ACC112 (cell line): Measurements from ENCODE around the gene PAK6.

Experiments
- H2AFZ ChIP-seq: fragments of 200-600 bp; sonication (generic); one replicate; pipeline ENCODE4 v1.6.0; 2017; ENCODE audit warnings: antibody characterized with exemption, low read length; ENCODE audit not compliant: unreplicated experiment
- H3K27ac ChIP-seq: fragments of 200-600 bp; sonication (generic); 2 replicates; pipeline ENCODE4 v1.5.1; 2014; ENCODE audit warnings: low read depth, mild to moderate bottlenecking, antibody characterized with exemption, low read length, moderate library complexity
- H3K27me3 ChIP-seq: fragments of 200-600 bp; sonication (generic); 2 replicates; pipeline ENCODE4 v1.6.1; 2014; ENCODE audit warnings: mild to moderate bottlenecking, antibody characterized with exemption, low read length, moderate library complexity, mixed read lengths; ENCODE audit not compliant: insufficient read depth
- H3K36me3 ChIP-seq: fragments of 200-600 bp; sonication (generic); 2 replicates; pipeline ENCODE4 v1.6.1; 2016; ENCODE audit warnings: mild to moderate bottlenecking, antibody characterized with exemption, low read length, moderate library complexity, mixed read lengths; ENCODE audit not compliant: insufficient read depth
- H3K4me1 ChIP-seq: fragments of 200-600 bp; sonication (generic); one replicate; pipeline ENCODE4 v1.6.1; 2016; ENCODE audit warnings: low read length, mixed read lengths; ENCODE audit not compliant: insufficient read depth, unreplicated experiment, control insufficient read depth
- H3K4me3 ChIP-seq: fragments of 200-600 bp; sonication (generic); 2 replicates; pipeline ENCODE4 v1.5.1; 2014; ENCODE audit warnings: mild to moderate bottlenecking, low read depth, low read length
- H3K79me2 ChIP-seq: fragments of 200-600 bp; sonication (generic); one replicate; pipeline ENCODE4 v1.6.0; 2016; ENCODE audit warnings: low read length; ENCODE audit not compliant: control insufficient read depth, unreplicated experiment, insufficient read depth

PAK6 gene

DNA sequence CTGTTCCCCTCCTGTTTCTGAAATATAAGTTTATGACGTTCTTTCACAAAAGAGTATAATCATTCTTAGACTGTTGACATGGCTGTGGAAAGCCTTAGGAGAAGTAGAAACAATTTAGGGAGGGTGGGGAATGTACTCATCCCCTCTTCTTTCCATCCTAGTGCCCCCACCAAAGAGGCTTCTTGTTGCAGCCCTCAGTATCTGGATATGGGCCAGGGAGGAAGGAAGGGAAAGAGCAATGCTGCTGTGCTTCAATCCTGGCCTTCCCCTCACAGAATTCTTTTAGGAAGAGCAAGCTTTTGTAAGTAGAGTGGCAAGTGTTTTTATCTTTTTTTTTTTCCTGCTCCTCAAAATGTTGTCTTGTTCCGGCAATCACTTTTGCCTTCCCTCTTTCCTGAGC, 86.3 kb downstream of the PAK6 start:
- H3K4me3 ChIP-seq, result peak overlapping the region; percentile 88
- 0 out of 2 replicates have a peak, but pooled peaks cover 6% of the 10 kb centered on the region for H3K36me3 ChIP-seq
- no peaks in the 10 kb centered on the region for H3K27me3 ChIP-seq
- peaks cover 45% of the 10 kb centered on the region for H3K4me1 ChIP-seq
- no peak overlapping the region for H3K27ac ChIP-seq
- no peak overlapping the region for H2AFZ ChIP-seq
- peaks cover 21% of the 10 kb centered on the region for H3K79me2 ChIP-seq

DNA sequence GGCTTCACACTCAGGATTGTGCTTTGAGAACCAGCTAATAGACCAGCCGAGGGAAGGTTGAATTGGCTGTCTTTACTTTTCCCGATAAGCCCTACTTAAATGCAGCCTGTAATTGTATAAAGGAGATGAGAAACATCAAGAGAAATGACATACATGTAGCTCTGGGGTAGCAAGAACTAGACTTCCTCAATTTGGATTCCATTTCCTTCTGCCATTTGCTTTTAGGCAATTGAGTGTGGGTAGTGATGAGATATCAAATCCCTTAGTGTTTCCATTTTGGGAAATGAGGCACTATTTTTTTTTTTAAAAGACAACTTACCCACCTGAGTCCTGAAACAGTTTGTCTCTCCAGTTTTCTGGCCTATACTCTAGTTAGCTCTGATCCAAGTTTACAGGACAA, 86.8 kb downstream of the PAK6 start:
- Histone ChIP-seq H3K4me1 (peaks cover 45% of the 10 kb centered on the region), H3K36me3 (0 out of 2 replicates have a peak, but pooled peaks cover 6% of the 10 kb centered on the region), H3K27ac (no peak overlapping the region), H2AFZ (no peak overlapping the region), H3K27me3 (no peaks in the 10 kb centered on the region), H3K79me2 (peaks cover 21% of the 10 kb centered on the region), H3K4me3 (peak overlapping the region; percentile 88)
